RWPE1 (cell line): ENCODE results near the gene GRN.

Experiments
- CTCF ChIA-PET: fragments of 350-600 bp; sonication (Branson Sonifier 250); formaldehyde crosslinking; extraction: SDS; loops from one replicate; lab custom pipeline; 2021; lab: Yijun Ruan, JAX
- POLR2A ChIA-PET: fragments of 400-600 bp; formaldehyde crosslinking; extraction: SDS; loops from one replicate; lab custom pipeline; 2020; ENCODE audit warnings: antibody characterized with exemption; ENCODE audit not compliant: low non-redundant PET; lab: Yijun Ruan, JAX
- DNase-seq: peaks from one replicate; pipeline ENCODE4 v3.0.0; 2012; ENCODE audit warnings: low spot score
- H3K27ac ChIP-seq: fragments of 450-650 bp; 2 replicates; pipeline ENCODE4 v1.5.1; 2017
- TF ChIP-seq, protein P1 (sequence below): fragments of 450-650 bp; conservative IDR thresholded peaks from 2 replicates; pipeline ENCODE4 v1.5.1; 2017; ENCODE audit warnings: low read depth, mild to moderate bottlenecking

GRN gene

DNA sequence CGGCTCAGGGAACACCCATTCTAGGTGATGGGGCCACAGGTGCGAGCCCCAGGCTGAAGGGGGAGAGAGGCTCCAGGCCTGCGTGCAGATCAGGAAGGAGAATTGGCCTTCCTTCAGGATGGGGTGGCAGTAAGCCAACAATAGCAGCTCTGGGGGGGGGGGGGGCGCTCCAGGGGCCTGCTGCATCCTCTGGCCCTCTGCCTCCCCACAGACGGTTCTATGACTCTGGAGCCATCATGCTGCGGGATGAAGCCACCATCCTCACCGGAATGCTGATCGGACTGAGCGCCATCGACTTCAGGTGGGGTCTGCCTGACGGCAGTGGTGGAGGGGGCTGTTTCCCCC, 30.6 kb upstream of the GRN start:
- no peak for DNase-seq
- POLR2A ChIA-PET: no interaction called here
- CTCF ChIA-PET: no interaction called here
- H3K27ac ChIP-seq: no peak overlapping the region
- TF ChIP-seq, protein P1, sequence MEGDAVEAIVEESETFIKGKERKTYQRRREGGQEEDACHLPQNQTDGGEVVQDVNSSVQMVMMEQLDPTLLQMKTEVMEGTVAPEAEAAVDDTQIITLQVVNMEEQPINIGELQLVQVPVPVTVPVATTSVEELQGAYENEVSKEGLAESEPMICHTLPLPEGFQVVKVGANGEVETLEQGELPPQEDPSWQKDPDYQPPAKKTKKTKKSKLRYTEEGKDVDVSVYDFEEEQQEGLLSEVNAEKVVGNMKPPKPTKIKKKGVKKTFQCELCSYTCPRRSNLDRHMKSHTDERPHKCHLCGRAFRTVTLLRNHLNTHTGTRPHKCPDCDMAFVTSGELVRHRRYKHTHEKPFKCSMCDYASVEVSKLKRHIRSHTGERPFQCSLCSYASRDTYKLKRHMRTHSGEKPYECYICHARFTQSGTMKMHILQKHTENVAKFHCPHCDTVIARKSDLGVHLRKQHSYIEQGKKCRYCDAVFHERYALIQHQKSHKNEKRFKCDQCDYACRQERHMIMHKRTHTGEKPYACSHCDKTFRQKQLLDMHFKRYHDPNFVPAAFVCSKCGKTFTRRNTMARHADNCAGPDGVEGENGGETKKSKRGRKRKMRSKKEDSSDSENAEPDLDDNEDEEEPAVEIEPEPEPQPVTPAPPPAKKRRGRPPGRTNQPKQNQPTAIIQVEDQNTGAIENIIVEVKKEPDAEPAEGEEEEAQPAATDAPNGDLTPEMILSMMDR: no peak

DNA sequence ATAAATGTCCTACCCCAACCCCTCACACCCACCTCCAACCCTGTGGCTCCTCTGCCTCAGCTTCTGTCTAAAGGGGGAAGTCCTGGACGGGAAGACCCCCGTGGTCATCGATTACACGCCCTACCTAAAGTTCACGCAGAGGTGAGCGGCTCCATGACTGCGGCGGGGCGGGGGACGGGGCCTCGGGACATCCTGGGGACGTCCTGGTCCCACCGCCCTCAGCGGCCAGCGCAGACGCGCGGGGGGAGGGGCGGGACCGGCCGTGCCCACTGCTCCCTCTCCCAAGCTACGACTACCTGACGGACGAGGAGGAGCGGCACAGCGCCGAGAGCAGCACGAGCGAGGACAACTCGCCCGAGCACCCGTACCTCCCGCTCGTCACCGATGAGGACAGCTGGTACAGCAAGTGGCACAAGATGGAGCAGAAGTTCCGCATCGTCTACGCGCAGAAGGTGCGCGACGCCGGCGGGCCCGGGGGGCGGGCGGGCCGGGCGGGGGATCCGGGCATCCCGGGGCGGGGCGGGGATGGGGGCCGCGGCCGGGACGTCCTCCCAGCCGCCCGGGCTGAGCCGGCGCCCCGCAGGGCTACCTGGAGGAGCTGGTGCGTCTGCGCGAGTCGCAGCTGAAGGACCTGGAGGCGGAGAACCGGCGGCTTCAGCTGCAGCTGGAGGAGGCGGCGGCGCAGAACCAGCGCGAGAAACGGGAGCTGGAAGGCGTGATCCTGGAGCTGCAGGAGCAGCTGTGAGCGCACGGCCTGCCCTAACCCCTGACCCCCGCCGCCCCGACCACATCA, 30.0 kb upstream of the GRN start:
- DNase-seq: peak; percentile 56
- no peak overlapping the region for H3K27ac ChIP-seq
- CTCF ChIA-PET: no interaction called here
- POLR2A ChIA-PET: interaction anchor here (0.5 kb wide), 1 partner anchor 109 kb away, joined by 3 read pairs; no protein-coding TSS in a partner anchor
- TF ChIP-seq, protein P1: no peak

DNA sequence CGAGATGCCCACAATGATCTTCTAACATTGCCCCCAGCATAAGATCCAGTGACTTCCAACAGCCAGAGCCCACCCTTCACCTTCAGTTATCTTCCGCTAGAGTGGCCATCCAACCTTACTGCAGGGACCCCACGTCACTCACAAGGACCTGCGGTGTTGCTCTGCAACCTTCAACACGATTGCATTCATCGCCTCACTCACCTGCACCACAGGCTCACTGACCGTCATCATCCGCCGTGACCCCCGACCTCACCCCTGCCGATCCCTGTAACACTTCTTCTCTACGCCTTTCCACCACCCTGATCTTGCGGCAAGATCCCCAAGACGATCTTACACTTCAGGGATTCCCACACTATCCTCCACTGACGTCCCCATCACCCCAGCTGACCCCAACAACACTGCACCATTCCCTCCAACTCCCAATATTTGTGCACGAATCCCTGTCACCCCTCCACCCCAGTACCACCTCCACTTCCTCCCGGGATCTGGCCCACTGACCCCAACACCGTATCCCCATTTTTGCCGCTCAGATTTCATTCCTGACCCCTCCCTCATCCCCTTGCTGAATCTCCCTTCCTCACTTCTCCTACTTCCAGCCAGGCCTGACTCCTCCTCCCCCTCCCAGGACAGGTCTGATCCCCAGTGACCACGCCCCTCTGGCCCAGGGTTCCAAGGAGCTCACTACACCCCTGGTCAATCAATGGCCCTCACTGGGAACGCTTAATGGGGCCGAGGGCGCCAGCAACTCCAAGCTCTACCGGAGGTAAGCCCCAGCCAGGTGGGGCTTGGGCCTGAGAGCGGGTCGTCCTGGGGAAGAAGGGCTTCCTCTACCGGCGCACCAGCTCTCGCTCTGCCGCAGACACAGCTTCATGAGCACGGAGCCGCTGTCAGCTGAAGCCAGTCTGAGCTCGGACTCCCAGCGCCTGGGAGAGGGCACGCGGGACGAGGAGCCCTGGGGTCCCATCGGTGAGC, 29.1 kb upstream of the GRN start:
- H3K27ac ChIP-seq: no peak overlapping the region
- TF ChIP-seq, protein P1: no peak
- ChIA-PET POLR2A (interaction anchor here (0.5 to 0.7 kb wide), 3 partner anchors 61 to 110 kb away, joined by 3 to 7 read pairs (median 4); no protein-coding TSS in a partner anchor), CTCF (no interaction called here)
- DNase-seq: no peak

DNA sequence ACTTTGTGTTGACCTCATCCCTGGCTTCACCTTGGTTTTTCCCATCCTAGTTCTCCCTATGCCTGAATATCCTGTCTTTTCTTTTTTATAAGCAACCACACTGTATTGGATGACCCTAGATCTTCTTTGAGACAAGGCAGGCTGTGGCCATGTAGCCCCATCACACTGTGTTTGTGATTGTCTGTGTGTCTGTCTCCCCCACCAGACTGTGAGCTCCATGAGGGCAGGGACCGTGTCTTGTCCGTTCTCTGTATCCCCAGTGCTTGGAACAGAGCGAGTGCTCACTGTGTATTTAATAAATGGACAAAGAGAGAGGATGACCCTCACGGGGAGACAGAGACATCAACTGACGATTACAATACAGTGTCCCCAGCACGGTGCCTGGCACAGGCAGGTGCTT, 27.6 kb upstream of the GRN start:
- TF ChIP-seq, protein P1: no peak
- CTCF ChIA-PET: no interaction called here
- no peak for DNase-seq
- POLR2A ChIA-PET: interaction anchor here (0.6 kb wide), 1 partner anchor 95 kb away, joined by 3 read pairs; no protein-coding TSS in a partner anchor
- no peak overlapping the region for H3K27ac ChIP-seq

DNA sequence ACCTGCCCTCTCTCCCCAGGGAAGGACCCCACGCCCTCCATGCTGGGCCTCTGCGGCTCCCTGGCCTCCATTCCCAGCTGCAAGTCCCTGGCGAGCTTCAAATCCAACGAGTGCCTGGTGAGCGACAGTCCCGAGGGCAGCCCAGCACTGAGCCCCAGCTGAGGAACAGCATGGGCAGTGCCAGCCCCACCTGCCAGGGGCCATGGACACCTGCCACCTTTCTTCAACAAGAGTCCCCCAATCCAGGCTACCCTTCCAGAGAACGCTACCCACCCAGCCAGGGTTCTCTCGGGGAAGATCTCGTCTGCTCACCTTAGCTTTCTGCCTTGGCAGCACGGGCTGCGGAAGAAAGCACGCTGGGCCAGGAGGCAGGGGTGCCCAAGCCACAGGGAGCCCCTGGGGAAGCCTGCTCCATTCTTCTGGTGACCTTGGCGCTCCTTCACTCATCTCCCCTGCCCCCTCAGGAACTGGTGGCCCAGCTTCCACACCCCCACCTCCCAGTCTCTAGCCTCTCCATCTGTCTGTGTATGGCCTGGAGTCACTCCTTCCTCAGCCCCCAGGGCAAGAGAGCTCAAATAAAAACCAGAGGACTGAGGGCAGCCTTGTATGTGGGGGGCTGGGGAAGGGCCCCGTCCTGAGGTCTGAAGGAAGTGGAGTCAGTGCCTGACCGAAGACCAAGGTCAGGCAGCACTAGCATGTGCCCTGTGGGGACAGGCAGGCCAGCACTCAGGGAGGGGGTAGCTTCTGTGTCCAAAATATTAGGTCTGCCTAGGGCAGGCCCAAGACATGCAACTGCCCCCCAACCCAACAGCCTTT, 26.8 kb upstream of the GRN start:
- H3K27ac ChIP-seq: peak overlapping the region; percentile 26
- ChIA-PET CTCF (interaction anchor here (0.6 to 0.9 kb wide), 3 partner anchors 24 to 99 kb away, joined by 3 to 4 read pairs (median 3); partner anchors contain the start of gene UBTF), POLR2A (interaction anchor here (0.6 kb wide), 1 partner anchor 96 kb away, joined by 3 read pairs; no protein-coding TSS in a partner anchor)
- DNase-seq: no peak
- TF ChIP-seq, protein P1: no peak
